Measurements from ENCODE around the gene SLC27A2.
A peak's percentile ranks its signal among the peaks of the same experiment; 100 is the strongest.

- peak; percentile 27 for TF ChIP-seq CTCF (IDR thresholded peaks at IDR 0.05; ENCODE audit: low read depth, low read length, missing input control)
- TF ChIP-seq MAX (IDR thresholded peaks at IDR 0.05) = peak; percentile 14
- TF ChIP-seq RXRA (IDR thresholded peaks at IDR 0.05) = no peak
- no peak for TF ChIP-seq TAF1 (conservative IDR thresholded peaks at IDR 0.05)
- TF ChIP-seq NR2F2 (IDR thresholded peaks at IDR 0.05) = no peak
- peak; percentile 23 to 44 for TF ChIP-seq RAD21 (IDR thresholded peaks at IDR 0.05)
- peak; percentile 69 for TF ChIP-seq REST (IDR thresholded peaks at IDR 0.05)
- TF ChIP-seq ATF3 (IDR thresholded peaks at IDR 0.05) = no peak
- TF ChIP-seq ZBTB33 (IDR thresholded peaks at IDR 0.05) = no peak
- TF ChIP-seq YY1 (IDR thresholded peaks at IDR 0.05) = no peak
- TF ChIP-seq JUND (IDR thresholded peaks at IDR 0.05) = no peak
- TF ChIP-seq HNF4A (conservative IDR thresholded peaks at IDR 0.05) = no peak
- TF ChIP-seq HNF4G (IDR thresholded peaks at IDR 0.05) = no peak
Observed at GRCh38 chr15:50181969-50182218, at the start of gene SLC27A2.
